GM18502 (cell line): ENCODE results near the gene HTT.
"Not testable (repeated sequence)": the region's sequence is repeated elsewhere in the genome, so short reads cannot be mapped to it uniquely, and the experiment has no call there.

Experiments used
- ATAC-seq: cut with Tn5 transposase; IDR thresholded peaks from one replicate; pipeline ENCODE4 v1.9.1; 2021; ENCODE audit warnings: mild to moderate bottlenecking; ENCODE audit not compliant: unreplicated experiment, poor library complexity

The HTT gene

DNA sequence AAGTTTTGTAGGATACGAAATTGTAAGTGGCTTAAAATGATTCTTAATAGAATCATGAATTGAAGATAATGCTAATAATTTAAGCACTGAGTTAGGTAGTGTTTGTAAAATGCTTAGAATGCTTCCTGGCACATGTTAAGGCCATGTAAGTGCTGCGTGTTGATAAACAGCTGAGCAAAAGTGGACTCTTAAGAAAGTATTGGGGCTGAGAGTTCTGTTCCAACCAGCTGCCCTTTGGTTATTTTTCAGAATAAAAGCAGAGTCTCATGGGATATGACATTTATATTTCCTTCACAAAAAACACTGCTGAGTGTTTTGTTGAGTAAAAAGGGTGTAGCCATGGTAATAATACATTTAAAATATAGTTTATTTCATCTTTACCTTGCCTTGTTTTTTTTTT, 42.5 kb downstream of the HTT start:
- ATAC-seq = no peak

DNA sequence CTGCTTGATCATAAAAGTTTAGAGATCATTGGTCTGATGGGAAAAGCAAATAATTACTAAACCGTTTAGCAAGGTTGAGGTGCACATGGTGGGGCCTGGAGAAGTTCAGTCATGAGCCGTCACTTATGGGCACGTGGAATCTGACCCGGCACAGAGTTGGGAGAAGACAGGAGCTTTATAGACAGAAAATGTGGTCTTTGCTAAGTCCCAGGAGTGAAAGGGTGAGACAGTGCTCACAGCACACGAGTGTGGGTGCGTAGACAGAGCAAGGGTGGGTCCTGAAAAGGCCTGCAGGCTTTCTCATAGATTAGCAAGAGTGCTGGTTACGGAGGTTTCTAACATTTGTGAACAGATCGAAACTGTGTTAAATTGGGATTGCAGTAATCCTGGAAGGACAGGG, 43.8 kb downstream of the HTT start:
- ATAC-seq = no peak

DNA sequence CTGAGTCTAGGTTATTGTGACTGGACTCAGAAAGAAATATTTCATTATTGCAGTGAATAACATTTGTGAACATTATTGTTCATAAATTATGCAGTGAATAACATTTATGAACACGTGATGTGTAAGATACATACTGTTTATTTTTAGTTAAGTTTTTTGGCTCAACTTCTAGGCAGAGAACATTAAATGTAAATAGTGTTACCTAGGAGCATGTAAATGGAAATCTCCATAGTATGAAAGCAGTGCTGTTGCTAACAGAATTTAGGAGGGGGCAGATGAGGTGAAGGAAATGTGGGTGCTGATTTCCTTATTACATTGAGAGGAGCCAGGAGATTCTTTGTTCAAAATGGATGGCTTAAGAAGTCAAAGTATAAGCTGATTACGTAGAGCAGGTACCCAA, 45.0 kb downstream of the HTT start:
- no peak for ATAC-seq

DNA sequence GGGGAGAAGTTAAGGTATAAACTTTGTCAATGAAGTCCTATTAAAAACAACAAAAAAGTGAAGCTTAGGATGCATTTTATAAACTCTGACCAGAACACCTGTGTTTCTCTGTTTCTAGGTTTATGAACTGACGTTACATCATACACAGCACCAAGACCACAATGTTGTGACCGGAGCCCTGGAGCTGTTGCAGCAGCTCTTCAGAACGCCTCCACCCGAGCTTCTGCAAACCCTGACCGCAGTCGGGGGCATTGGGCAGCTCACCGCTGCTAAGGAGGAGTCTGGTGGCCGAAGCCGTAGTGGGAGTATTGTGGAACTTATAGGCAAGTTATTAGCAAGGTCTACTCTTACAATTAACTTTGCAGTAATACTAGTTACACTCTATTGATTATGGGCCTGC, 46.6 kb downstream of the HTT start:
- no peak for ATAC-seq

DNA sequence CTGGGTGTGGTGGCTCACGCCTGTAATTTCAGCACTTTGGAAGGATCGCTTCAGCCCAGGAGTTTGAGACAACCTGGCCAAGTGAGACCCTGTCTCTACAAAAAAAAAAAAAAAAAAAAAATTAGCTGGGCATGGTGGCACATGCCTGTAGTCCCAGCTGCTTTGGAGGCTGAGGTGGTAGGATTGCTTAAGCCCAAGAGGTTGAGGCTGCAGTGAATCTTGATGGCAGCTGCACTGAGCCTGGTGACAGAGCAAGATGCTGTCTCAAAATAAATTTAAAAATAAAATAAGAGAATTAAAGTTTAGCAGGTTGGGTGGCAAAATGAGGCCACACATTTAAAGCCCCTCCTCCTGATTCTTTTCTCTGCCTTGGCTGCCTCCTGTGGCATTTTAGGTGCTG, 47.1 kb downstream of the HTT start:
- no peak for ATAC-seq

DNA sequence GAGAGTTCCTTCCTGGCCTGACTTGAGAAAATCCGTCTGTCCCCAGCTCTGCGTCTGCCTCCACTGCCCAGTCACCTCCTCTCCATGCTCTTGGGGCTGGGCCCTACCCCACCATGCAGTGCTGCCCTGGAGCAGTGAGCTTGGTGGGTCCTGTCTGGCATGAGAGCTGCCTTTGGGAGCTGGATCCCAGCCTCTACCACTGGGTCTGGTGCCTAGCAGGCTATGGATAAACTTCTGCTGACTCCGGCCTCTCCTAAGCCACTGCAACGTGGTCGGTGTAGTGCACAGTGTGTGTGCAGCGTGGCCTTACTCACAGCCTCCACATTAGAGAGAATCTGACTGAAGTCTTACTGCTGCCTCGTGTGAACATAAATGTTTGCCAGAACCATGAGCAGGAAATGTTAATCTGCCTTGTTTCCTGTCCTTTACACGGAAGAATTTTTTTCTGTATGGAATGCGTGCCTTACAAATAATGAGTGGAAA, 47.6 kb downstream of the HTT start:
- ATAC-seq = no peak

DNA sequence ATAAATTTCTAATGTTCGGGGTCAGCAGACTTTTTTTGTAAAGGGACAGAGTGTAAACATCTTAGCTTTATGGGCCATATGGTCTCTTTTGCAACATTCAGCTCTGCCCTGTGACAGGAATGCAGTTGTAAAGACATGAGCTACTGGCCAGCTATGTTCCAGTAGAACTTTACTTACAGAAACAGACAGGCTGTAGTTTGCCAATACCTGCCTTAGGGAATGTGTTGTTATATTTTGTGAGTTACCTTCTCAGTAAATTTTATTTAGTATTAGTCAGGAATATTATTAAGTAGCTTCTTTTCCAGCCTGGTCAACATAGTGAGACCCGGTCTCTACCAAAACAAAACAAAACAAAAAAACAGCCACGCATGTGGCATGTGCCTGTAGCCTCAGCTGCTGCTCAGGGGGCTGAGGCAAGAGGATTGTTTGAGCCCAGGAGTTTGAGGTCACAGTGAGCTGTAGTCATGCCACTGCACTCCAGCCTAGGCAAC, 48.7 kb downstream of the HTT start:
- ATAC-seq = no peak

DNA sequence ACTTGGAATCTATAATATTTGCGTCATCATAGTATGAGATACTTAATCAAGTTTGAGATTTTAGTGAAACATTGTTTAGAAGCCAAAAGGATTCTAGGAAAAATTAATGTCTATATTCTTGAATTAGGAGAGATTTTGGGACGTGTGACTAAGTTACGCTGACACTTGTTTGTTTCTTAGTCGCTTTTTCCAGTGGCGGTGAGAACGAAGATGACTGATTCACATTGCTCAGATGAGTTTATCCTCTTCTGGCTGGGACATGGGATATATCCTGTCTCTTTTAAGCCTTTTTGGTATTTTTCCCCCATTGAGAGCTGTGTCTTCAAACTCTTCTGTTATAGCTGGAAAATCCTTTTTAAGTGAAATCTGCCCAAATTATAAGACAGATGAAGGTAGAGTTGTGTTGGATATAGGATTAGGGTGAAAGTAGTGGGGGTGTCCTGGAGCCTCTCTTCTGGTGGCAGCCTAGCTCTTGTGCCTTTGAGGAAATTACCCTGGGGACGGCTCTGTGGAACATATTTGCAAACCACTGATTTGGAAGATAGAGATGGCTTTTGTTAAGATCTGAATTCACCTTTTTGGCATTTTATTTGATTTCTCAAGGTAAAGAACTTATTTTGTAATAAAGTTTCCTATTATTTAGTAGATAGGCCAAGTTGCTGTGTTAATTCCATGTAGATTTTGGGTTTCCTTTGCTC, 49.7 kb downstream of the HTT start:
- ATAC-seq = no peak

DNA sequence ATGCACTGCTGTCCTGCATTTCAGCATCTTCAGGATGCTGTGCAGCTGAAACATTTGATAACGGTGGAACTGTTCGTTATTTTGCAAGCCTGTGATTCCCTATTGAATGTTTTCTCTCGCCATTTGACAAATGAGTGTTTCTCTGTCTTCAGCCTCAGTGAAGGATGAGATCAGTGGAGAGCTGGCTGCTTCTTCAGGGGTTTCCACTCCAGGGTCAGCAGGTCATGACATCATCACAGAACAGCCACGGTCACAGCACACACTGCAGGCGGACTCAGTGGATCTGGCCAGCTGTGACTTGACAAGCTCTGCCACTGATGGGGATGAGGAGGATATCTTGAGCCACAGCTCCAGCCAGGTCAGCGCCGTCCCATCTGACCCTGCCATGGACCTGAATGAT, 52.6 kb downstream of the HTT start:
- no peak for ATAC-seq

DNA sequence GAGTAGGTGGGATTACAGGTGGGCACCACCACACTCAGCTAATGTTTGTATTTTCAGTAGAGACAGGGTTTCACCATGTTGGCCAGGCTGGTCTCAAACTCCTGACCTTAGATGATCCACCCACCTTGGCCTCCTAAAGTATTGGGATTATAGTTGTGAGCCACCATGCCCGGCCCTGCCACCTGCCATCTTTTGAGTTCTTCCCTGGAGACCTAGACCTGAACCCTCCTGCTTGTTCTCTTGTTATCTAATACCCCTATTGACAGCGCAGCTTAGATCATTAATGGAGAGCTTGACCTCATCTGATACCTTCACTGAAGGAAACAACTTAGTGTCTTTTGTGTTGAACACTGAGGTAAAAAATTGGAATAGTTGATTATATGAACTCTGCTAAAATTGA, 53.6 kb downstream of the HTT start:
- ATAC-seq = no peak

DNA sequence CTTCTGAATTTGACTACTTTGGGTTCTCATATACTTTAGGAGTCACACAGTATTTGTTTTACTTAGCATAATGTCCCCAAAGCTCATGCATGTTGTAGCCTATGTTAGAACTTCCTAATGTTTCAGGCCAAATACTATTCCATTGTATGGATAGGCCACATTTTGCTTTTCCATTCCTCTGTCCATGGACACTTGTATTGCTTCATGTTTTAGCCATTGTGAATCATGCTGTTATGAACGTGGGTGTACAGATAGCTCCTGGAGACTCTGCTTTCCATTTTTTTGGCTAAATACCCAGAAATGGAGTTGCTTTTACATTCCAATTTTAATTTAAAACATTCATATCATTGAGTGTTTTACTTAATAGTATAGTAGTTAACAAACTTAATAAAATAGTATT, 54.5 kb downstream of the HTT start:
- no peak for ATAC-seq

DNA sequence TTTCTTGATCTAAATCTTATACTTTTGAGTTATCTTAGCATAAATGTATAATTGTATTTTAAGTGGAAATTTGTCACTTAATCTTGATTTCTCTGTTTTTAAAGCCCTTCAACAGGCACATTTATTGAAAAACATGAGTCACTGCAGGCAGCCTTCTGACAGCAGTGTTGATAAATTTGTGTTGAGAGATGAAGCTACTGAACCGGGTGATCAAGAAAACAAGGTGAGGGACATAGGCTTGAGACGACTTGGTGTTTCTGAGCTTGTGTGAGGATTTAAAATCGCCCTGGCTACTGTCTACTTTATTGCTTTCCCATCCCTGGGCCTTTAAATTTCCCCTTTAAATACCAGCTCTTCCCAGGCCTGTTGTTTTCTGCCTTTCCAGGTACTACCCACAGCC, 55.7 kb downstream of the HTT start:
- no peak for ATAC-seq

DNA sequence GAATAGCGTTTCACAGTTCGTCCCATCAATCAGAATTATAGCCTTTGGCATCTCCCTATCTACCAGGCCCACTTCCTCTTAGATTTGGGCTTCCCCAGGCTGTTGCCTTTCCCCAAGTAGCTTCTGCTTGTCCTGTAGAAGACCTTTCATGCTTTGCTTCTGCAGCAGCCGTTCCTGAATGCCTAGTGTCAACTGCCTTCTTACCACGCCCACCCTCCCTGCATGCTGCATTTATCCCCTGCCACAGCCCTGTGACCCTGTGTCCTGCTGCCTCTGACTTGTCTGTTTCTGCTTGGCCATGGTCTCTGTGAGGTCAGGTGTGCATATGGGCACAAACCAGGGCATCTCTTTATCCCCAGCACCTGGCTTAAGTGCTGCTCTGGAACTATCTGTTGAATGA, 56.3 kb downstream of the HTT start:
- ATAC-seq = no peak

DNA sequence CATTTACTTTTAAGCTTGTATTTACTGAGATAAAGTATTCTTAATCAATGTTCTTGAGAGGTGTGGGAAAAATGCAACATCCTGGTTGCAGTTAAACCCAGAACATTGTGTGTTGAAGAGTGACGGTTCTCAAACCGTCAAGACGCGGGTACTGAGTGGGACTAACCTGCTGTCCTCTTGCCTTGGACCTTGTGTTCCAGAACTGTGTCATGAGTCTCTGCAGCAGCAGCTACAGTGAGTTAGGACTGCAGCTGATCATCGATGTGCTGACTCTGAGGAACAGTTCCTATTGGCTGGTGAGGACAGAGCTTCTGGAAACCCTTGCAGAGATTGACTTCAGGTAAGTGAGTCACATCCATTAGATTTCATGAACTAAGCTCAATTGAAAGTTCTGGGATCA, 59.7 kb downstream of the HTT start:
- ATAC-seq = no peak

DNA sequence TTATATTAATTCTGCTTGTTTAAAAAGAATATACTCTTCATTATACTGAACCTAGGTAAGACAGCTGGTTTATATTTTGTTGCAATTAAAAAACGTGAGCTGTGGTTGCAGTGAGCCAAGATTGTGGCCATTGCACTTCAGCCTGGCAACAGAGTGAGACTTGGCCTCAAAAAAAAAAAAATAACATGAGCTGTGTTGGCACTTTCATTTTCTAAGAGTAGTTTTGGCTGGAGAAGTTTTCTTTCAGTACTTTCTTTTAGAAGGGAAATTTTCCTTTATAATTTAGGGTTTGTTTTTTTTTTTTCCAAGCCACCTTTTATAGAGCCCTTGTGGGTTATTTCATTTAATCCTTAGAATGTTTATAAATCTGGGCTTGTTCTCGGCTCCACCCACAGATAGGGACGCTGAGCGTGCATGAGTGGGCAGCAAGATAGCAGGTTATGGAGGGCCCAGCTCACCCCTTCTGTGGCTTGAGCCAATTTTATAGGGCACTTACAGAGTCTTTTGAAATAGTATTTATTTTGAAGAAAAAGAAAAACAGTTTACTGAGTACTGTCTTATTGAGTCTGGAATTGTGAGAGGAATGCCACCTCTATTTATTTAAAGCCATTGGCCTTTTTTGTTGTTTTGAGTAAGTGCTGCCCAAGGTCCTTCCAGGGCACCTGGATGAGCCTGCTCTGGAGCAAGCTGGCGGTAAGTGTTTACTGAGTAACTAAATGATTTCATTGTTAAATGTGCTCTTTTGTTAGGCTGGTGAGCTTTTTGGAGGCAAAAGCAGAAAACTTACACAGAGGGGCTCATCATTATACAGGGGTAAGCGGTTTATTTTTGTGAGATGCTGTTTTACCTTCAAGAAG, 60.9 kb downstream of the HTT start:
- ATAC-seq = no peak

DNA sequence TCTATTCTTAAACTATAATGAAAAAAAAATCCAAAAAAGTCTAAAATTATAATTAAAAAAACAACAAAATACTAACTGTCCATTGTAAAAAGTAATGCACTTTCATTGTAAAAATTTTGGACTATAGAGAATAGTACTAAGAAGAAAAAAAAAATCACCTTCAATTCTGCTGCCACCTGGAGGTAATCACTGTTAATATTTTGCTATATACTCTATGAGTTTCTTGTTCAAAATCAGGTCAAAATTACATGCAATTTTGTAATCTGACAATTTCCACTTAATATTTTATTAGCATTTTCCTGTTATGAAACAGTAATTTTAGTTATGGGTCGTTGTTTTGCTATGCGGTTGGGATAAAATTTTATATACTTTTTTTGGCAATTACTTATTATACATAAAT, 62.0 kb downstream of the HTT start:
- no peak for ATAC-seq

DNA sequence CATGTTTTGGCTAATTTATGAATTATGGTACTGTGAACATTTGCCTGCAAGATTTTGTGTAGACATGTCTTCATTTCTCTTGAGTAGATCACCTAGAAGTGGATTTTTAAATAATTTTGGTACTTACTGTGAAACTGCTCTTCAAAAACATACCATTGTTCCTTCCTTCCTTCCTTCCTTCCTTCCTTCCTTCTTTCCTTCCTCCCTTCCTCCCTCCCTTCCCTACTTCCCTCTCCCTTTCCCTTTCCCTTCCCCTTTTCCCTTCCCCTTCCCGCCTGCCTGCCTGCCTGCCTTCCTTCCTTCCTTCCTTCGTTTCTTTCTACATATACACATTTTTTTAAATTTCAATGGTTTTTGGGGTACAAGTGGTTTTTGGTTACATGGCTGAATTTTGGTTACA, 63.4 kb downstream of the HTT start:
- ATAC-seq = no peak

DNA sequence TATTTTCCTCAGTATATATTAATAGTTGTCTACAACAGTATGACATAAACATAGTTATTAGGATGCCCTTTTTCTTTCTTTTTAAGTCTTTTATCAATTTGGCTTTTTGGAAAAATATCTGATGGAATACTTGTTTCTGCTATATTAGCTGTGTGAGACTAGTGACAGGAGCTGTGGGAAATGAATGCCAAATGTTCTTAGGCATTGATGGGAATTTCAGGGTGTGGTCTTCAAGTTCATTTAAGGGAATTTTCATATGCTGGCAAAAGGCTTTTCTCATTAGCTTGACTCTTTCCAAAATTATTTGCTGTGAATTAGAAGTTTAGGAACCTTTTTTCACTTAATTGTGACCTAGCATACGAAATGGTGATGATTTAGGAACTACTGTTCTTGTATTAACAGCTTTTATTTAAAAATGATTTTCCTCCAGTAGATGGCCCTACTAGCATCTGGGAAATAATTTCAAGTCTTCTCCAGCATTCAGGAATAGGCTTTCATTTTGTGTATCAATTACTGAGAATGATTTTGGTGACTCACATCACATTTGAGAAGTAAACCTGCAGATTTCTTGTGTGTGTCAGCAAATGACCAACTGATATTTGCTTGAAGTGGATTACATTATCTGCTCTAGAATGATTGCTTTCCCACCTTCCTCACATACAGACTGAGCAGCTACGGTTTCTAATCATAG, 70.9 kb downstream of the HTT start:
- no peak for ATAC-seq

DNA sequence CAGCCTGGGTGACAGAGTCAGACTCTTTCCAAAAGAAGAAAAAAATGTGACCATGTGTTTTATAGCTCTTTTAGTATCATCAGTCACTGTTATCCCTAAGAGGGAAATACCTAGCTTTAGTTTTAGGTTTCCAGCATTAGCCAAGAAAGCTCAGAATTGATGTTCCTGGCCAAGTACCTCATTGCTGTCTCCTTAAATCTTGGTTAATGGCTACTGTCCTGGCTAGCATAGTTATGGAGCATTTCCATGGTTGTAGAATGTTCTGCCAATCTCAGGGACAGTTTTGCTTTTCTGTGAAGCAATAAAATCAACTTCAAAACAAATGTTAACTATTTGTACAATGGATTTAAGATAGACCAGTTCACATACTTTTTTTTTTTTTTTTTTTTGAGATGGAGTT, 74.4 kb downstream of the HTT start:
- ATAC-seq = no peak

DNA sequence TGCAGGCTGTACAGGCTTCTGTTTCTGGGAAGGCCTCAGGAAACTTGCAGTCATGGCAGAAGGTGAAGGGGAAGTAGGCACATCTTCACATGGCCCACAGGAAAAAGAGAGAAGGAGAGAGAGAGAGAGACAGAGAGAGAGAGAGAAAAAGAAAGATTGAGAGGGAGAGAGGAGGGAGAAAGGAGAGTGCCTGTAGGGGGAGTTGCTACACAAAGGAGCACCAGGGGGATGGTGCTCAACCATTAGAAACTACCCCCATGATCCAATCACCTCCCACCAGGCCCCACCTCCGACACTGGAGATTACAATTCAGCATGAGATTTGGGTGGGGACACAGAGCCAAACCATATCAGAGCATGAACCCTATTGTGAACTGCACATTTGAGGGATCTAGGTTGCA, 76.8 kb downstream of the HTT start:
- not testable (repeated sequence) for ATAC-seq

DNA sequence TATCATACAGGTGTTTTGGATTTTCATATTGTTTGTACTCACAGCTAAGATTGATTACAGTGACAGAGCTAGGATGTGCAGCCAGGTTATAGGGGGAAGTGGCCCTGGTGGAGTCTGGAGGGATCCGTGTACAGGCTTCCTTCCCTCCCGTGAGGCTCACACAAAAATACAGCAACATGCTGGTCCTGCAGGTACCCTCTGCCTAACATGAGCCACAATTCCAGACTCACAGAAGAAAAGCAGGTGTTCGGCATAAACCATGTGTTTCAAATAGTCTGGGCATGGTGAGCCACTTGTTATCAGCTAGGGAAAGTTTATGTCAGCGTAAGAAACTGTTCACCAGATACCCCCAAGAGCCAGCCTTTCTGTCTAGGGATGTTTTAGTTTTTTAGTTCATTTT, 82.9 kb downstream of the HTT start:
- ATAC-seq = no peak
